Esophagus (tissue), 2 donors: ENCODE results near the gene SRSF3. TPM values are rescaled to one million over a fixed set of nuclear protein-coding genes. Genes with fewer than 3 reads are reported as not detected.

Experiments
- H3K27ac ChIP-seq, 2 donors: one replicate each; pipeline ENCODE4 v1.5.1; 2013; ENCODE audit warnings: low read depth in 2 of 2, mild to moderate bottlenecking in 2 of 2, inconsistent platforms in 1 of 2, low read length in 1 of 2, moderate library complexity in 1 of 2
- H3K27me3 ChIP-seq, 2 donors: one replicate each; pipeline ENCODE4 v1.6.1; 2013; ENCODE audit warnings: low read length in 2 of 2, control low read depth in 1 of 2, mild to moderate bottlenecking in 1 of 2; ENCODE audit not compliant: insufficient read depth in 2 of 2, control insufficient read depth in 1 of 2
- H3K36me3 ChIP-seq, 2 donors: one replicate each; pipeline ENCODE4 v1.6.1; 2013; ENCODE audit warnings: low read length in 1 of 2; ENCODE audit not compliant: control insufficient read depth in 2 of 2, insufficient read depth in 2 of 2
- H3K4me1 ChIP-seq, 2 donors: one replicate each; pipeline ENCODE4 v1.6.1; 2013; ENCODE audit warnings: low read length in 1 of 2; ENCODE audit not compliant: control insufficient read depth in 2 of 2, insufficient read depth in 2 of 2
- H3K4me3 ChIP-seq, 2 donors: one replicate each; pipeline ENCODE4 v1.5.1; 2013; ENCODE audit warnings: low read length in 2 of 2, mild to moderate bottlenecking in 2 of 2, low read depth in 1 of 2, moderate library complexity in 1 of 2
- H3K9me3 ChIP-seq, 2 donors: one replicate each; pipeline ENCODE4 v1.6.1; 2013; ENCODE audit warnings: mild to moderate bottlenecking in 2 of 2, low read depth in 1 of 2, low read length in 1 of 2, moderate library complexity in 1 of 2; ENCODE audit not compliant: control insufficient read depth in 2 of 2, insufficient read depth in 1 of 2
- WGBS, 2 donors: extraction: QIAGEN DNeasy Blood & Tissue Kit; methylation state at CpG; one replicate each; pipeline ENCODE4 v1.1.7; 2013; 5-methylcytosine and 5-hydroxymethylcytosine counted together
- polyA plus RNA-seq, 2 donors: library from polyadenylated mRNA; stranded (reverse); fragments of 200-250 nt; gene quantifications; one replicate each; pipeline ENCODE4 v1.2.3, GENCODE V29; 2013
- donor health status: healthy with polysubstance abuse.
- donor health status: Bipolar disorder and iron deficiency.

SRSF3 gene
- polyA plus RNA-seq, 2 donors = 103 to 247 TPM

DNA sequence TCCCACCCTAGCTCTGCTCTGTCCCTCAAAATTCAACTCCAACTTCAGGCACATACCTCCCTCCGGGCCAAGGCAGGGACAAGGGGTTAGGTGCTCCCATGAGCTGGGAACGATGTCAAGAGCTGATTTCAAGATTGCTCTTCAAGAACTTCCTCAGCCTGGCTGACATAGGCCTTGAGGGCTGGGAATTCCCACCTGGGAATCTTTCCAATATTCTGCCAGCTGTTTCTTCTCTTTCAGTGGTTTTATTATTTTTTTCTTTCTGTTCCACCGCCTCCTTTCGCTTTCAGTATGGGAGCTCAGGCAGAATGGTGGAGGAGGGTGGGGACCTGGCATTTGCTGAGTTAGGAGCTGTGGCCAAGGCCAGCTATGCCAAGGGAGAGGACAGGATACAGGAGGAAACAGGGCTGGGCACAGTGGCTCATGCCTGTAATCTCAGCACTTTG is 33.7 kb downstream of the SRSF3 start:
- Histone ChIP-seq H3K4me1 (peaks cover 0 to 9% of the 10 kb centered on the region in 2 donors), H3K9me3 (no peaks in the 10 kb centered on the region), H3K27ac (peak overlapping the region; percentile 26 to 29), H3K4me3 (no peak overlapping the region), H3K27me3 (no peaks in the 10 kb centered on the region), H3K36me3 (no peaks in the 10 kb centered on the region)
- 15 to 21% methylated on average over 4 of the region's 4 CpGs for WGBS, 2 donors

- no peaks in the 10 kb centered on the region for H3K36me3 ChIP-seq
- no peak overlapping the region for H3K27ac ChIP-seq
- H3K27me3 ChIP-seq = no peaks in the 10 kb centered on the region
- peaks cover 0 to 3% of the 10 kb centered on the region in 2 donors for H3K4me1 ChIP-seq
- 91 to 92% methylated on average over 11 of the region's 11 CpGs for WGBS, 2 donors
- H3K9me3 ChIP-seq = no peaks in the 10 kb centered on the region
- H3K4me3 ChIP-seq = no peak overlapping the region
Measured at GRCh38 chr6:36629784-36630183, 35.6 kb downstream of the SRSF3 start.

GRCh38 chr6:36631326-36632011 is 37.3 kb downstream of the SRSF3 start:
- Histone ChIP-seq H3K4me1 (peaks cover 0 to 3% of the 10 kb centered on the region in 2 donors), H3K27ac (no peak overlapping the region), H3K27me3 (no peaks in the 10 kb centered on the region), H3K9me3 (no peaks in the 10 kb centered on the region), H3K36me3 (no peaks in the 10 kb centered on the region), H3K4me3 (no peak overlapping the region)
- WGBS, 2 donors = 77 to 83% methylated on average over 14 of the region's 14 CpGs

- WGBS, 2 donors = 93 to 94% methylated on average over 6 of the region's 6 CpGs
- no peaks in the 10 kb centered on the region for H3K4me1 ChIP-seq
- no peaks in the 10 kb centered on the region for H3K9me3 ChIP-seq
- no peaks in the 10 kb centered on the region for H3K27me3 ChIP-seq
- no peak overlapping the region for H3K27ac ChIP-seq
- H3K4me3 ChIP-seq = no peak overlapping the region
- no peaks in the 10 kb centered on the region for H3K36me3 ChIP-seq
Measured at GRCh38 chr6:36633370-36633769, 39.2 kb downstream of the SRSF3 start.

DNA sequence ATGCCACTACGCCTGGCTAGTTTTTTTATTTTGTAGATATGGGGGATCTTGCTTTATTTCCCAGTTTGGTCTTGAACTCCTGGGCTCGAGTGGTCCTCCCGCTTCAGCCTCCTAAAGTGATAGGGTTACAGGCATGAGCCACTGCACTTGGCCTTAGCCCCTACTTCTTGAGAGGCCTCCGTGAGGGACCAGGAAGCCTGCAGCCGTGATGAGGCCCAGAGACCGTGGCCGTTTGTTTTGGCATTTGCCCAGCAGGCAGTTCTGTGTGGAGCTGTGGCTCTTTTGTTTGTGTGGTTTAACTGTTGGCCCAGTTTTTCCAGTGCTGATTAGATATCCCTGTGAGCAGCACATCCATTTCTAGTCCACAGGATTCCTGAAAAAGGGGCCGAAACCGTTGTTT is 39.8 kb downstream of the SRSF3 start:
- 43 to 46% methylated on average over 9 of the region's 9 CpGs for WGBS, 2 donors
- H3K27ac ChIP-seq = no peak overlapping the region

DNA sequence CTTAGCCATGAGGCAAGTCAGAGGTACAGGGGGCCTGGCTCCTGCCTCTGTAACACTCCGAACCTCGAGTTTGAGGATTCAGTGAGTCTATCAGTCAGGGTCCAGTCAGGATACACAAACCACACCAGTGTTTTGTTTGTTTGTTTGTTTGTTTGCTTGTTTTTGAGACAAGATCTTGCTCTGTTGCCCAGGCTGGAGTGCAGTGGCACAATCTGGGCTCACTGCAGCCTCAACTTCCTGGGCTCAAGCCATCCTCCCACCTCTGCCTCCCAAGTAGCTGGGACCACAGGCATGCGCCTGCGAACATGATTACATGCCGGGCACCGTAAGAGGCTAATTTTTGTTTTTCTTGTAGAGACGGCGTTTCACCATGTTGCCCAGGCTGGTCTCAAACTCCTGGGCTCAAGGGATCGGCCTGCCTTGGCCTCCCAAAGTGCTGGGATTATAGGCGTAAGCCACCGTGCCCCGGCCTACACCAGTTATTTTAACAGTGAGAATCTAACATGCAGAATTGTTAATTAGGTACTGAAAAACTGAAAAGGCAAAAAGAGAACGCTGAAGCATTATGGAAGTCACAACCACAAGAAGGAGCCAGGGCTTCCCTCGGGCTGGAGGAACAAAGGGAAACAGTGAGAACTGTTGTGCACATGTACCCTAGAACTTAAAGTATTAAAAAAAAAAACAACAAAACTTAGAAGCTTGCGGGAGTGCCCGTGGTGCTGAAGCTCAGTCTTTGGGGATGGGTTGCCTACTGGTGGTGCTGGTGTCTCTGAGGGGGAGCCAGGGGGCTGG is 40.4 kb downstream of the SRSF3 start:
- H3K27ac ChIP-seq = no peak overlapping the region
- H3K4me3 ChIP-seq = no peak overlapping the region
- H3K4me1 ChIP-seq = no peaks in the 10 kb centered on the region
- WGBS, 2 donors = 85 to 88% methylated on average over 16 of the region's 16 CpGs
- no peaks in the 10 kb centered on the region for H3K9me3 ChIP-seq
- H3K27me3 ChIP-seq = no peaks in the 10 kb centered on the region
- H3K36me3 ChIP-seq = no peaks in the 10 kb centered on the region

More for the DNA sequence above, 39.8 kb downstream of the SRSF3 start:
- Histone ChIP-seq H3K27me3 (no peaks in the 10 kb centered on the region), H3K4me3 (no peak overlapping the region), H3K36me3 (no peaks in the 10 kb centered on the region), H3K9me3 (no peaks in the 10 kb centered on the region), H3K4me1 (no peaks in the 10 kb centered on the region)

GRCh38 chr6:36636283-36636682 is 42.1 kb downstream of the SRSF3 start:
- no peaks in the 10 kb centered on the region for H3K9me3 ChIP-seq
- no peaks in the 10 kb centered on the region for H3K4me1 ChIP-seq
- 65 to 66% methylated on average over 5 of the region's 5 CpGs for WGBS, 2 donors
- H3K36me3 ChIP-seq = no peaks in the 10 kb centered on the region
- H3K27ac ChIP-seq = no peak overlapping the region
- H3K4me3 ChIP-seq = no peak overlapping the region
- H3K27me3 ChIP-seq = no peaks in the 10 kb centered on the region

DNA sequence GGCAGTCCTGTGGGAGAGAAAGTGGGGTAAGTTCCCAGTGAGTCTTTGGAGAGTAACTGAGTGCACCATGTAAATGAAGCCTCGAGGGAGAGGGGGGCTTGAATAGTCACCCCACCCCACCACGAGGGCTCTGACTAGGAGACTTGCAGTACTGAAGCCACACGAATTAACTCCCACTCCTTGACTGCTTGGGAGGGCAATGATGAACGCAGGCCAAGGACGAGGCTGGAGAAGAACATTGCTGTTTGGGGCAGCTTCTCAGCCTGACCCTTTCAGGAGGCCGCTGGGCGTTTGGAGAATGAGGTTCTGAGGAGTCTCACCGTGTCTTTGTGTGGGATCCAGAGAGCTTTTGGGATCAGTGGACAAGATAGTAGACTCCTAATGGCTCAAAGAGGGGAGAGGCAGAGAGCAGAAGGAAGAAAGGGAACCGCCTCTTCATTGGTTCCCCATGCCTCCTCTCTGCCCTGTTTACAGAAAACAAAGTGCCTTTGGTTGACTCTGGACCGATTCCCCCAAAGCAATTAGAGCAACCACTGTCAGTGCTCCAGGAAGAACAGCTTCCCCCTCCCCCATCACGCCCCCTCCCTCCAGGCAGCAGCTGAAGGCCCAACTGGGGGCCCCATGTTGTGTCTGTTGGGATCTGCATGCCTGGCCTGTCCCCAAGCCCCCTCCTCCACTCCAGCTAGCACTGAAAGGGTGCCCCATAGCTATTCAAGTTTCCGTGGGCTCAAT is 42.7 kb downstream of the SRSF3 start:
- no peak overlapping the region for H3K27ac ChIP-seq
- 78 to 83% methylated on average over 12 of the region's 12 CpGs for WGBS, 2 donors
- no peak overlapping the region for H3K4me3 ChIP-seq

DNA sequence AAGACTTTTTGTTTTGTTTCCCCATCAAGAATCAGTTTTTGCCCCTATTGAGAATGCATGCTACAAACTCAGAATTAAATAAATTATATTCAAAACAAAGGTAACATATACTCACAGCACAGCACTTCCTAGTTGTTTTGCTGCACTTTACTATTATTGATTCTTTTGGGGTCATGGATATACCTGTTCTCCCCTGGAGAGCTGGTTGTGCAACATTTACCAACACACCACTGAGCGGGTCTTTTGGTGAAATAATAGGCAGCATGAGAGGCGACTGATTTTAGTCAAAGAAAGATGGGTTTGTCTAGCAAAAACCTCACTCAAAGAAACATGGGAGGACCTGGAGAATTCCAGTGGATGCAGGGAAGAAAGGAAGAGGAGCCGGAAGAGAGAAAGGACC is 44.4 kb downstream of the SRSF3 start:
- no peaks in the 10 kb centered on the region for H3K27me3 ChIP-seq
- no peak overlapping the region for H3K4me3 ChIP-seq
- WGBS, 2 donors = 92 to 98% methylated on average over 3 of the region's 3 CpGs
- no peak overlapping the region for H3K27ac ChIP-seq
- H3K9me3 ChIP-seq = no peaks in the 10 kb centered on the region
- H3K4me1 ChIP-seq = peaks cover 0 to 4% of the 10 kb centered on the region in 2 donors
- H3K36me3 ChIP-seq = no peaks in the 10 kb centered on the region

More for the DNA sequence above, 42.7 kb downstream of the SRSF3 start:
- no peaks in the 10 kb centered on the region for H3K9me3 ChIP-seq
- no peaks in the 10 kb centered on the region for H3K4me1 ChIP-seq
- H3K36me3 ChIP-seq = no peaks in the 10 kb centered on the region
- no peaks in the 10 kb centered on the region for H3K27me3 ChIP-seq
